Subcutaneous abdominal adipose tissue (tissue), 5 donors: Measurements from ENCODE around the gene CCDC170.

ENCODE experiments used
- H3K27ac ChIP-seq: one replicate; pipeline ENCODE4 v1.7.0; 2013; ENCODE audit warnings: low read depth, mild to moderate bottlenecking, inconsistent platforms, low read length, moderate library complexity
- H3K27me3 ChIP-seq, 5 donors: one replicate each; pipeline ENCODE4 v1.7.0; 2013; ENCODE audit warnings: low read length in 5 of 5, inconsistent platforms in 1 of 5; ENCODE audit not compliant: control insufficient read depth in 5 of 5, insufficient read depth in 4 of 5
- H3K36me3 ChIP-seq, 5 donors: one replicate each; pipeline ENCODE4 v1.7.0; 2013; ENCODE audit warnings: low read length in 5 of 5; ENCODE audit not compliant: control insufficient read depth in 5 of 5, insufficient read depth in 5 of 5
- H3K4me1 ChIP-seq, 5 donors: one replicate each; pipeline ENCODE4 v1.7.0; 2013; ENCODE audit warnings: low read length in 5 of 5, mild to moderate bottlenecking in 3 of 5, moderate library complexity in 1 of 5; ENCODE audit not compliant: control insufficient read depth in 5 of 5, insufficient read depth in 5 of 5
- H3K4me3 ChIP-seq, 5 donors: one replicate each; pipeline ENCODE4 v1.7.0; 2013; ENCODE audit warnings: low read length in 5 of 5, low read depth in 1 of 5
- H3K9ac ChIP-seq, 5 donors: one replicate each; pipeline ENCODE4 v1.7.0; 2013; ENCODE audit warnings: low read length in 5 of 5, mild to moderate bottlenecking in 4 of 5, moderate library complexity in 3 of 5
- H3K9me3 ChIP-seq, 5 donors: one replicate each; pipeline ENCODE4 v1.7.0; 2013; ENCODE audit warnings: low read length in 5 of 5; ENCODE audit not compliant: control insufficient read depth in 5 of 5
- donor health status: healthy.
- donor health status: healthy.
- donor health status: healthy.
- donor health status: healthy.
- donor health status: healthy.

CCDC170 gene

DNA sequence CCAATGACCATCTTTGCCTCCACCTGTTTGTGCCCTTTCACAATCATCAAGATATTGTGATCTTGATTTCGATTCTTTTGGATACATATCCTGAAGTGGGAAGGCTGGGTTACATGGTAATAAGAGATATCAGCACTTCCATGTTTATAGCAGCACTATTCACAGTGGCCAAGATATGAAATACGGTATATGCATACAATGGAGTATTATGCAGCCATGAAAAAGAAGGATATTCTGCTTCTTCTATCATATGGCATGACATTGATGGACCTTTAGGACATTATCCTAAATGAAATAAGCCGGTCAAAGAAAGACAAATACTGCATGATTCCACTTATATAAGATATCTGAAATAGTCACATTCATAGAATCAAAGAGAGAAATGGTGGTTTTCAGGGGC is 144.0 kb downstream of the CCDC170 start:
- H3K27me3 ChIP-seq: no peaks in the 10 kb centered on the region
- H3K4me3 ChIP-seq: no peak overlapping the region
- H3K27ac ChIP-seq: no peak overlapping the region
- H3K36me3 ChIP-seq: no peaks in the 10 kb centered on the region
- H3K9ac ChIP-seq: no peak overlapping the region
- no peaks in the 10 kb centered on the region for H3K4me1 ChIP-seq
- peaks cover 0 to 8% (median 0%) of the 10 kb centered on the region in 5 donors for H3K9me3 ChIP-seq

GRCh38 chr6:151639750-151640149 is 145.9 kb downstream of the CCDC170 start:
- no peak overlapping the region for H3K9ac ChIP-seq
- no peaks in the 10 kb centered on the region for H3K27me3 ChIP-seq
- H3K27ac ChIP-seq: no peak overlapping the region
- H3K4me1 ChIP-seq: no peaks in the 10 kb centered on the region
- no peak overlapping the region for H3K4me3 ChIP-seq
- peaks cover 0 to 8% (median 0%) of the 10 kb centered on the region in 5 donors for H3K9me3 ChIP-seq
- H3K36me3 ChIP-seq: no peaks in the 10 kb centered on the region

- Histone ChIP-seq H3K27ac (no peak overlapping the region), H3K9me3 (peaks cover 0 to 8% (median 0%) of the 10 kb centered on the region in 5 donors), H3K27me3 (no peaks in the 10 kb centered on the region)
Measured at GRCh38 chr6:151641028-151641427, 147.2 kb downstream of the CCDC170 start.

GRCh38 chr6:151647976-151648639 is 154.3 kb downstream of the CCDC170 start:
- Histone ChIP-seq H3K36me3 (no peaks in the 10 kb centered on the region), H3K9me3 (no peaks in the 10 kb centered on the region), H3K4me1 (peaks cover 0 to 14% (median 5%) of the 10 kb centered on the region in 5 donors), H3K9ac (no peak overlapping the region), H3K27me3 (no peaks in the 10 kb centered on the region), H3K27ac (no peak overlapping the region), H3K4me3 (no peak overlapping the region)

More at GRCh38 chr6:151641028-151641427, 147.2 kb downstream of the CCDC170 start:
- Histone ChIP-seq H3K36me3 (no peaks in the 10 kb centered on the region), H3K9ac (no peak overlapping the region), H3K4me3 (no peak overlapping the region), H3K4me1 (no peaks in the 10 kb centered on the region)

DNA sequence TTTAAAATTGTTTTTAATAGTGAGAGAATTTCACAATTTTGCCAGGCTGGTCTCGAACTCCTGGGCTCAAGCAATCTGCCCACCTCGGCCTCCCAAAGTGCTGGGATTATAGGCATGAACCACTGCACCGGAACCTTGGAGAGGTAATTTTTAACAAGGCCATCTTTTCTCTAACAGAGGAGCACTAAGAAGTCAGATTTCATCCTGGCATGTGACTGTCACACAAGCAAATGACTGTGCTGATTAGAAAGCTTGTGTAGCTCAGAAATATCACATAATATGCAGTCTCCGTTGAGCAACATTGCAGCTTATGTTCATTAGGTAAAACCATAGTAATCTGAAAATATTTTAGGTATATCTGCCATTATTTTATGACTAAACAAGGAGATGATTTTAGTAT is 156.0 kb downstream of the CCDC170 start:
- H3K27me3 ChIP-seq: no peaks in the 10 kb centered on the region
- H3K9me3 ChIP-seq: peaks cover 0 to 2% (median 0%) of the 10 kb centered on the region in 5 donors
- no peak overlapping the region for H3K4me3 ChIP-seq
- H3K9ac ChIP-seq: no peak overlapping the region
- H3K27ac ChIP-seq: no peak overlapping the region
- H3K36me3 ChIP-seq: no peaks in the 10 kb centered on the region
- H3K4me1 ChIP-seq: peaks cover 0 to 14% (median 5%) of the 10 kb centered on the region in 5 donors

- Histone ChIP-seq H3K36me3 (no peaks in the 10 kb centered on the region), H3K27ac (no peak overlapping the region), H3K4me3 (no peak overlapping the region), H3K9me3 (peaks cover 0 to 7% (median 0%) of the 10 kb centered on the region in 5 donors), H3K9ac (no peak overlapping the region), H3K27me3 (no peaks in the 10 kb centered on the region), H3K4me1 (peaks cover 0 to 14% (median 5%) of the 10 kb centered on the region in 5 donors)
Measured at GRCh38 chr6:151651639-151652038, 157.8 kb downstream of the CCDC170 start.

GRCh38 chr6:151652325-151652724 is 158.5 kb downstream of the CCDC170 start:
- Histone ChIP-seq H3K4me1 (peaks cover 0 to 14% (median 5%) of the 10 kb centered on the region in 5 donors), H3K27ac (peak overlapping the region; percentile 12), H3K9me3 (peaks cover 0 to 7% (median 0%) of the 10 kb centered on the region in 5 donors), H3K36me3 (no peaks in the 10 kb centered on the region), H3K4me3 (no peak overlapping the region), H3K9ac (no peak overlapping the region), H3K27me3 (no peaks in the 10 kb centered on the region)

DNA sequence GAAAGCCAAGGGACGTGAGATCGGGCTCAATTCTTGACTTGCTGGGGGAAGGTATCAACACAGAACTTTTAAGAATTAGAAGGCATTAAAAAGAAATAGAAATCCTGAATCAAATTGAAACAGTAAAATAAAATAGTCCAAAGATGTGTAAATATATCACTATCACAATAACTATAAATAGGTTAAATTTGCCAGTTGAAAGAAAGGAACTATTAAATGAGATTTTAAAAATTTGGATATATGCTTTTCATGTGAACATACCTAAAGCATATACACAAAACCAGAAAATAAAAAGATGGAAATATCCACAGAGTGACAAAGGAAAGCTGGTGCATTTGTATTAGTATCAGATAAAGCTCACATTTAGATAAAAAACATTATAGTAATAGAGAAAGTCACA is 161.3 kb downstream of the CCDC170 start:
- H3K9ac ChIP-seq: no peak overlapping the region
- H3K27me3 ChIP-seq: no peaks in the 10 kb centered on the region
- H3K27ac ChIP-seq: no peak overlapping the region
- no peak overlapping the region for H3K4me3 ChIP-seq
- H3K9me3 ChIP-seq: peaks cover 0 to 7% (median 0%) of the 10 kb centered on the region in 5 donors
- H3K4me1 ChIP-seq: peaks cover 0 to 10% (median 5%) of the 10 kb centered on the region in 5 donors
- H3K36me3 ChIP-seq: no peaks in the 10 kb centered on the region

- Histone ChIP-seq H3K9me3 (peaks cover 0 to 7% (median 0%) of the 10 kb centered on the region in 5 donors), H3K9ac (no peak overlapping the region), H3K4me1 (peaks cover 0 to 10% (median 5%) of the 10 kb centered on the region in 5 donors), H3K27me3 (no peaks in the 10 kb centered on the region), H3K27ac (no peak overlapping the region), H3K4me3 (no peak overlapping the region), H3K36me3 (no peaks in the 10 kb centered on the region)
Measured at GRCh38 chr6:151656392-151656791, 162.6 kb downstream of the CCDC170 start.

DNA sequence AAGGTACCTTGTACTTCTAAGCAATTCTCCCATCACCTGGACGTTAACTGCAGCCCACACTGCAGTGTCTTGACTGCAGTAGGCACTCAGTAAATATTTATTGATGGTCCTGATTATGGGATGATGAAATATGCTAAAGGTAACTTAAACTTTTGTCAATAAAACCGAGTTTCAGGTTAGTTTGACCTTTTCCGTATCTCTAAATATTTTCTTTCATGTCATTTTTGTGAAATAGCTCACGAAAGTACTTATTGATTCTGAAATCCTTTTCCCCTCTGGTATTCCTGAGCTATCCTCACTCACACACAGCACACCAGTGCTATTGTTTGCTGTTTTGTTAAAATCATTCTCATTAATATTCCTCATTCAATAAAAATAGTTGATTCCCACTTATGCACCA is 164.3 kb downstream of the CCDC170 start:
- Histone ChIP-seq H3K9me3 (peaks cover 0 to 7% (median 0%) of the 10 kb centered on the region in 5 donors), H3K4me3 (no peak overlapping the region), H3K27me3 (no peaks in the 10 kb centered on the region), H3K36me3 (no peaks in the 10 kb centered on the region), H3K4me1 (no peaks in the 10 kb centered on the region), H3K27ac (no peak overlapping the region), H3K9ac (no peak overlapping the region)
